ENCODE data around the gene TRIO.

- TF ChIP-seq POLR2A (IDR thresholded peaks at IDR 0.05): no peak
- TF ChIP-seq CTCF (IDR thresholded peaks at IDR 0.05): no peak
Measured at GRCh38 chr5:14272548-14273205, 129.5 kb downstream of the TRIO start.

Measured in upper lobe of left lung (tissue), 4 donors.